Measurements from ENCODE around the gene HPN. TPM values are rescaled to one million over a fixed set of nuclear protein-coding genes. Genes with fewer than 3 reads are reported as not detected.

The HPN gene
- total and polyA plus RNA-seq, 2 donors (not counting 3 experiments of a cell fraction or from before 2014, with no cell fraction given): 0.10 TPM; not detected in 1

DNA sequence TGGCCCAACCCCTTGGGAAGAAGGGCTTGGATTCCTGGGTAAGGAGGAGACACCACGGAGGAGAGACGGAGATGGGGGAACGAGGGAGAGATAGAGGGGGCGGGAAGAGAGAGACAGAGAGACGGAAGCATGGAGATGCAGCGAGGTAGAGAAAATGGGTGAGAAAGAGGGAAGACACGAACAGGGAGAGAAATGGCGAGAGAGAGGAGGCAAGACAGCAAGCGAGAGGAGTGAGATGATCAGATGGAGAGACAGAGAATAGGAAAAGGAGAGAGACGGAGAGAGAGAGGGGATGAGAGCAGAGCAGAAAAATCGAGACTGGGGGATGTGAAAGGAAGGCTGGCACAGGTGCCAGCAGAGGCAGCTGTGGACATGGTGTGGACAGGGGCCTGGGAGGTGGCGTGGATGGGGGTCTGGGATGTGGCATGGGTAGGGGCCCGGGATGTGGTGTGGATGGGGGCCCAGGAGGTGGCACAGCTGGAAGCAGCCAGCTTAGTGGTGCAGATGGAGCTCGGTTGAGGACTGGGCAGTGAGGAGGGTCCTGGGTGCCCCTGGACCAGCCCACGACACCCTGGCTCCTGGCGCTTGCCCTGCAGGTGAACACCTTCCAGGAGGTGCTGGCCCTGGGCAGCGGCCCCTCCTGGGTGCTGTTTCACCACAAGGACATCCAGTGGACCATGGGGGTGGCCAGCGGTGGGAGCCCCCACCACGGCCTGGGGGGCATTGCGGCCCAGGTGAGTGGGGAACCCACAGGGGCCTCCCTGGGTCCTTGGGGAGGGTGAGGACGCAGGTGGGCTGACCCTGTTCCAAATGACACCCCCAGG lies 33.9 kb downstream of the HPN start:
- H3K27ac ChIP-seq (ENCODE audit: insufficient read depth, low read depth, low read length): no peak overlapping the region
- FAIRE-seq (no peak), DNase-seq (ENCODE audit: low read depth, low spot score) (no peak)
- H3K27me3 ChIP-seq (ENCODE audit: control insufficient read depth in 2 of 2, insufficient read depth in 2 of 2, low read length in 2 of 2): no peaks in the 10 kb centered on the region
- H3K79me2 ChIP-seq (ENCODE audit: control insufficient read depth, insufficient read depth, low read length): no peaks in the 10 kb centered on the region
- no peaks in the 10 kb centered on the region for H3K9me1 ChIP-seq (replicated peaks; ENCODE audit: control insufficient read depth, extremely low read depth, insufficient read depth, low read length)
- no peak overlapping the region for H3K4me3 ChIP-seq (replicated peaks in 1 of 3; ENCODE audit: insufficient read depth in 1 of 3, low read depth in 1 of 3, low read length in 3 of 3)
- dilution Hi-C loops (cut with MboI; ENCODE audit: extremely low pct_ligation_motif_present, low sequenced_read_pairs): no loop called here
- H4K20me1 ChIP-seq (replicated peaks; ENCODE audit: control insufficient read depth, extremely low read depth, insufficient read depth, low read length): no peaks in the 10 kb centered on the region
- H3K9me3 ChIP-seq (replicated peaks; ENCODE audit: control insufficient read depth, insufficient read depth, low read length): no peaks in the 10 kb centered on the region
- no peaks in the 10 kb centered on the region for H3K4me1 ChIP-seq (ENCODE audit: control insufficient read depth, extremely low read depth, insufficient read depth, low read length)
- no peaks in the 10 kb centered on the region for H3K36me3 ChIP-seq (ENCODE audit: control insufficient read depth in 2 of 2, extremely low read depth in 1 of 2, insufficient read depth in 2 of 2, low read length in 2 of 2)
- ChIA-PET CTCF (no interaction called here), POLR2A (no interaction called here)
- H3K9ac ChIP-seq (replicated peaks; ENCODE audit: extremely low read depth, insufficient read depth, low read length): no peak overlapping the region
- no peak overlapping the region for H3K4me2 ChIP-seq (ENCODE audit: insufficient read depth, low read length)
- intact Hi-C loops (cut with micrococcal nuclease): no loop called here
- no TSS peak for BruUV-seq (replicated peaks)
- H2AFZ ChIP-seq (ENCODE audit: low read depth, low read length): no peak overlapping the region
- TF ChIP-seq, protein P1, sequence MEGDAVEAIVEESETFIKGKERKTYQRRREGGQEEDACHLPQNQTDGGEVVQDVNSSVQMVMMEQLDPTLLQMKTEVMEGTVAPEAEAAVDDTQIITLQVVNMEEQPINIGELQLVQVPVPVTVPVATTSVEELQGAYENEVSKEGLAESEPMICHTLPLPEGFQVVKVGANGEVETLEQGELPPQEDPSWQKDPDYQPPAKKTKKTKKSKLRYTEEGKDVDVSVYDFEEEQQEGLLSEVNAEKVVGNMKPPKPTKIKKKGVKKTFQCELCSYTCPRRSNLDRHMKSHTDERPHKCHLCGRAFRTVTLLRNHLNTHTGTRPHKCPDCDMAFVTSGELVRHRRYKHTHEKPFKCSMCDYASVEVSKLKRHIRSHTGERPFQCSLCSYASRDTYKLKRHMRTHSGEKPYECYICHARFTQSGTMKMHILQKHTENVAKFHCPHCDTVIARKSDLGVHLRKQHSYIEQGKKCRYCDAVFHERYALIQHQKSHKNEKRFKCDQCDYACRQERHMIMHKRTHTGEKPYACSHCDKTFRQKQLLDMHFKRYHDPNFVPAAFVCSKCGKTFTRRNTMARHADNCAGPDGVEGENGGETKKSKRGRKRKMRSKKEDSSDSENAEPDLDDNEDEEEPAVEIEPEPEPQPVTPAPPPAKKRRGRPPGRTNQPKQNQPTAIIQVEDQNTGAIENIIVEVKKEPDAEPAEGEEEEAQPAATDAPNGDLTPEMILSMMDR (IDR thresholded peaks at IDR 0.05; ENCODE audit: extremely low read depth in 1 of 2, insufficient read depth in 1 of 2, low read depth in 1 of 2, low read length in 2 of 2): no peak
- no peak for TF ChIP-seq EZH2 (IDR thresholded peaks at IDR 0.05; ENCODE audit: borderline replicate concordance, low read depth, low read length, severe bottlenecking)
- TF ChIP-seq, protein P2, sequence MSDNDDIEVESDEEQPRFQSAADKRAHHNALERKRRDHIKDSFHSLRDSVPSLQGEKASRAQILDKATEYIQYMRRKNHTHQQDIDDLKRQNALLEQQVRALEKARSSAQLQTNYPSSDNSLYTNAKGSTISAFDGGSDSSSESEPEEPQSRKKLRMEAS (IDR thresholded peaks at IDR 0.05; ENCODE audit: insufficient read depth, insufficient read length): no peak
- TF ChIP-seq POLR2AphosphoS5 (IDR thresholded peaks at IDR 0.05; ENCODE audit: insufficient read depth, low read depth, low read length): no peak
- TF ChIP-seq FOS (IDR thresholded peaks at IDR 0.05; ENCODE audit: borderline replicate concordance, insufficient read depth, low read length): no peak
- no peak for TF ChIP-seq POLR2A (IDR thresholded peaks at IDR 0.05; ENCODE audit: low read depth, low read length)
- no peak for TF ChIP-seq GATA2 (IDR thresholded peaks at IDR 0.05; ENCODE audit: insufficient read depth, insufficient read length, low read depth, low read length)
- no peak for TF ChIP-seq MYC (IDR thresholded peaks at IDR 0.05; ENCODE audit: low read depth, low read length)
- no peak for TF ChIP-seq JUN (IDR thresholded peaks at IDR 0.05; ENCODE audit: borderline replicate concordance, insufficient read depth, insufficient read length, low read depth)
